ENCODE measurements around the gene SKP2.

Gene SKP2

GRCh38 chr5:36160617-36161016 is 8.7 kb downstream of the SKP2 start:
- H3K4me3 ChIP-seq (ENCODE audit: low read length) = no peak overlapping the region
- H3K9me3 ChIP-seq (ENCODE audit: insufficient read depth, low read depth, low read length) = no peaks in the 10 kb centered on the region
- peaks cover 100% of the 10 kb centered on the region for H3K36me3 ChIP-seq (ENCODE audit: insufficient read depth, low read depth, low read length)
- H3K4me1 ChIP-seq (ENCODE audit: insufficient read depth, low read length) = no peaks in the 10 kb centered on the region
- H3K27me3 ChIP-seq (ENCODE audit: insufficient read depth, low read length) = no peaks in the 10 kb centered on the region
- H3K9ac ChIP-seq (ENCODE audit: low read depth, low read length) = no peak overlapping the region
- H3K27ac ChIP-seq (ENCODE audit: low read length) = no peak overlapping the region

DNA sequence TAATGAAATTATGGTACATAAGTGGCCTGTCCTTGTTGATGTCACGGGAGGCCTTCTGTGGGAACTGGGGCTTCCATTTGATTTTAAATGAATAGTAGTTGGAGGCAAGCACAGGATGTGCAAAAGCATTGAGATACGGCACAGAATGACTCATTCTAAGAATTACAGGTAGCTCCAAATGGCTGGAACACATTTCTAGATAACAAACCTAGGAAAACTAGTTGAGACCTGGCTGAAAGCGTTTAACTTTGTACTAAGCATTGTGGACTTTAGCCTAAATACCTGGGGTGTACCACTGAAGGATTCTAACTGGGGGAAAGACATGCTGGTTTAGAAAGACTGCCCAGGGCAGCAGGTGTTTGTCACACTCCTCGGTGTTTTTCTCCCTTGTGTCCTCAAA is 9.4 kb downstream of the SKP2 start:
- Histone ChIP-seq H3K4me1 (ENCODE audit: insufficient read depth, low read length) (no peaks in the 10 kb centered on the region), H3K27me3 (ENCODE audit: insufficient read depth, low read length) (no peaks in the 10 kb centered on the region), H3K9ac (ENCODE audit: low read depth, low read length) (no peak overlapping the region), H3K27ac (ENCODE audit: low read length) (no peak overlapping the region), H3K9me3 (ENCODE audit: insufficient read depth, low read depth, low read length) (no peaks in the 10 kb centered on the region), H3K36me3 (ENCODE audit: insufficient read depth, low read depth, low read length) (peaks cover 100% of the 10 kb centered on the region), H3K4me3 (ENCODE audit: low read length) (no peak overlapping the region)

DNA sequence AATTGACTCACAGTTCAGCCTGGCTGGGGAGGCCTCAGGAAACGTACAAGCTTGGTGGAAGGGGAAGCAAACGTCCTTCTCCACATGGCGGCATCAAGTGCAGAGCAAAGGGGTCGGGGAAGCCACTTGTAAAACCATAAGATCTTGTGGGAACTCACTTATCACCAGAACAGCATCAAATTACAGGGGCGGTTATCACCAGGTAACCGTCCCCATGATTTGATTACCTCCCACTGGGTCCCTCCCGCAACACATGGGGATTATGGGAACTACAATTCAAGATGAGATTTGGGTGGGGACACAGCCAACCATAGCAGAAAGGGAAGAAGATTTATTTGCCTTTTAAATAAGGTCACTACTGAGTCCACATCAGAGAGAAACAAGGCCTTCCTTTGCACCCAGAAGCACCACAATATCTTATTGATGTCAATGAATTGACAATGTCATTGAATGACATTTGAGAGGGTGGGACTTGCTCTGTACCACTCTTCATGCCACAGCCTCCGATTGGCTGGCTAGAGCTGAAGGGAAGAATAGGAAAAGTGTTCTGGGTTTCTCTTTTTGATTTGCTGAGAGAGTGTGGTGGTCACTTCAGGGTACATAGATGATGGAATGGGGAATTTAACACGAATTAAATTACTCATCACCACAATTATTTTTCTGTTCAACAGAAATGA is 11.0 kb downstream of the SKP2 start:
- H3K36me3 ChIP-seq (ENCODE audit: insufficient read depth, low read depth, low read length) = peaks cover 100% of the 10 kb centered on the region
- H3K27me3 ChIP-seq (ENCODE audit: insufficient read depth, low read length) = no peaks in the 10 kb centered on the region
- no peak overlapping the region for H3K27ac ChIP-seq (ENCODE audit: low read length)
- H3K4me3 ChIP-seq (ENCODE audit: low read length) = no peak overlapping the region
- H3K9me3 ChIP-seq (ENCODE audit: insufficient read depth, low read depth, low read length) = no peaks in the 10 kb centered on the region
- no peaks in the 10 kb centered on the region for H3K4me1 ChIP-seq (ENCODE audit: insufficient read depth, low read length)
- no peak overlapping the region for H3K9ac ChIP-seq (ENCODE audit: low read depth, low read length)

DNA sequence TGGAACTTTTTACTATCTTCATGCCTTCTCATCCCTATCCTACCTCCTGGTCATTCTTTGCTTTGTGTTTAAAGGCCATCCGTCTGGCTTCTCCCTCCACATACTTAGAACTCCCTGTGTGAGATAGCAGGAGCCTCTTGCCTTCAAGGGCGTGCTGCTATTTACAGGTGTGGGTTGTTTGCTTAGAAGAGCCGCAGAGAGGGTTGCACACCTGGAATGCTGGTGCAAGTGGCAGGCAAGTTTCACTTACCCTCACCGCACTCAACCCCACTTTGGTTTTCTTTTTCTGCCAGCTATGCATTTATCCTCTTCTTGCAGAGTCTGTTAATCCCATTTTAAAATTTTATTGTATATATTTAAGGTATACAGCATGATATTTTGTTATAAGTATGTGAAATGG is 12.6 kb downstream of the SKP2 start:
- H3K9me3 ChIP-seq (ENCODE audit: insufficient read depth, low read depth, low read length) = no peaks in the 10 kb centered on the region
- no peaks in the 10 kb centered on the region for H3K27me3 ChIP-seq (ENCODE audit: insufficient read depth, low read length)
- H3K4me1 ChIP-seq (ENCODE audit: insufficient read depth, low read length) = no peaks in the 10 kb centered on the region
- H3K27ac ChIP-seq (ENCODE audit: low read length) = no peak overlapping the region
- no peak overlapping the region for H3K4me3 ChIP-seq (ENCODE audit: low read length)
- peaks cover 98% of the 10 kb centered on the region for H3K36me3 ChIP-seq (ENCODE audit: insufficient read depth, low read depth, low read length)
- no peak overlapping the region for H3K9ac ChIP-seq (ENCODE audit: low read depth, low read length)

GRCh38 chr5:36168737-36169136 is 16.8 kb downstream of the SKP2 start:
- H3K9me3 ChIP-seq (ENCODE audit: insufficient read depth, low read depth, low read length) = no peaks in the 10 kb centered on the region
- H3K9ac ChIP-seq (ENCODE audit: low read depth, low read length) = no peak overlapping the region
- no peak overlapping the region for H3K27ac ChIP-seq (ENCODE audit: low read length)
- H3K4me3 ChIP-seq (ENCODE audit: low read length) = no peak overlapping the region
- H3K36me3 ChIP-seq (ENCODE audit: insufficient read depth, low read depth, low read length) = peaks cover 98% of the 10 kb centered on the region
- no peaks in the 10 kb centered on the region for H3K4me1 ChIP-seq (ENCODE audit: insufficient read depth, low read length)
- H3K27me3 ChIP-seq (ENCODE audit: insufficient read depth, low read length) = no peaks in the 10 kb centered on the region

DNA sequence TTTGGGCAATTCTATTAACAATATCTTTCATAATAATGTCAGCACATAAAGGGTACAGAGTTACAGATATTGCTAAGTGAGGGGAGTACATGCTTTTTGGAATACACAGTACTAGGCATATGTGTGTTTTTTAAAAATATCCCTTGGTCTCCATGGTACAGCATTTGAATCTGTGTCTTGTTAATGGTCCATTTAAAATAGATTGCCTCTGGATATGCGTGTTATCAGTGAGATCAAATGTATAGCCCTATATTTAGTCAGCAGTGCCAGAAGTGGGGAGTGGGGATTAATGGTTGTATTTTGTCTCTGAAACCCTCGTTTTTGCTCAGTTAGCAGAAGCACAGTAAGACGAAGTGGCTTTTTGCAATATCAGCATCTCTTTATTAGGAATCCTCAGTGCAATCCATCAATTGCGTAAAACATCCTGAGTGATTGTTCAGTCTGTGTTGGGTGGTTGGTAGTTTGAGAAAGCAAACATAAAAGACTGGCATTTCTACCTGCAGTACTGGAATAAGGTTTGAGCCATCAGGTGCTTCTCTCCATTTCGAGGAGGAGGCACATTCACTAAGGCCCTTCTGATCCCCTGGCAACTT is 19.0 kb downstream of the SKP2 start:
- Histone ChIP-seq H3K36me3 (ENCODE audit: insufficient read depth, low read depth, low read length) (peaks cover 98% of the 10 kb centered on the region), H3K9me3 (ENCODE audit: insufficient read depth, low read depth, low read length) (no peaks in the 10 kb centered on the region), H3K4me1 (ENCODE audit: insufficient read depth, low read length) (no peaks in the 10 kb centered on the region)

GRCh38 chr5:36172599-36172998 is 20.7 kb downstream of the SKP2 start:
- no peak overlapping the region for H3K27ac ChIP-seq (ENCODE audit: low read length)
- no peaks in the 10 kb centered on the region for H3K9me3 ChIP-seq (ENCODE audit: insufficient read depth, low read depth, low read length)
- no peak overlapping the region for H3K4me3 ChIP-seq (ENCODE audit: low read length)
- no peaks in the 10 kb centered on the region for H3K4me1 ChIP-seq (ENCODE audit: insufficient read depth, low read length)
- no peak overlapping the region for H3K9ac ChIP-seq (ENCODE audit: low read depth, low read length)
- H3K27me3 ChIP-seq (ENCODE audit: insufficient read depth, low read length) = no peaks in the 10 kb centered on the region
- H3K36me3 ChIP-seq (ENCODE audit: insufficient read depth, low read depth, low read length) = peaks cover 95% of the 10 kb centered on the region

More for the DNA sequence above, 19.0 kb downstream of the SKP2 start:
- no peaks in the 10 kb centered on the region for H3K27me3 ChIP-seq (ENCODE audit: insufficient read depth, low read length)
- H3K9ac ChIP-seq (ENCODE audit: low read depth, low read length) = no peak overlapping the region
- no peak overlapping the region for H3K27ac ChIP-seq (ENCODE audit: low read length)
- no peak overlapping the region for H3K4me3 ChIP-seq (ENCODE audit: low read length)

DNA sequence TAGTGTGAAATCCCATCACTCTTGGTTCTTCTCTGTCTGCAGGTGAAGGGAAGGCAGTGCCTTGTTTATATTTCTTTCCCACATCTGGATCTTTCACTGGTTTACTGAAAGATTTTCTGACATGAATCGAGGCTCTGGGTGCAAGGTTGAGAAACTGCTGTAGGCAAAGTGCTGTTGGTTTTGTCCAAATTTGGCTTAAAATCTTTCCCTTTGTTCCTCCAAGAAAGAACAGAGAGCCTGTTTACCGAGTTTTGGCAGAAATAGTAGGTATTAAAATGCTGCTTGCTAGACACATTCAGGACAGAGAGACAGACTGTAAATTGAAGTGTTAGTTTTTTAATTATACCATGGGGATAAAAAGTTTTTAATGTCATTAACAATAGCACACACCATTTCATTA is 21.5 kb downstream of the SKP2 start:
- Histone ChIP-seq H3K4me3 (ENCODE audit: low read length) (no peak overlapping the region), H3K9me3 (ENCODE audit: insufficient read depth, low read depth, low read length) (no peaks in the 10 kb centered on the region), H3K9ac (ENCODE audit: low read depth, low read length) (no peak overlapping the region), H3K36me3 (ENCODE audit: insufficient read depth, low read depth, low read length) (peaks cover 95% of the 10 kb centered on the region), H3K4me1 (ENCODE audit: insufficient read depth, low read length) (no peaks in the 10 kb centered on the region), H3K27ac (ENCODE audit: low read length) (no peak overlapping the region), H3K27me3 (ENCODE audit: insufficient read depth, low read length) (no peaks in the 10 kb centered on the region)

DNA sequence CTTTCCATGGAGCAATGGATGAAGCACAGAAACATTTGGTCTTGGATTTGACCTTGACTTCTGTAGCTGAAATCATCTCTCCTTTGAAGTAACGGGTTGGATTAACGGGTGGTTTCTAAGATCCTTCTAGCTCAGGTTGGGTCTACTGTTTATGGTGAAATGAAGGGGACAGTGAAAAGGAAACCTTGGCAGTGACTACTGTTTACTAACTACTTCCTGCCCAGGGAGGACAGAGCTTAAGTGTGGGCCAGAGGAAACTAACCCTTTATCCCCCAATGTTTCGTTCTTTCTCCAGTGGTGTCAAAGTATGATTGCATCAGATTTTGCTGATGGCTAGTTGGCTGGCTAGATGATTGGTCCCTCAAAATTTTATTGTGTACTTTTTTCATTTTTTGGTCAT is 22.2 kb downstream of the SKP2 start:
- H3K27me3 ChIP-seq (ENCODE audit: insufficient read depth, low read length) = no peaks in the 10 kb centered on the region
- no peak overlapping the region for H3K27ac ChIP-seq (ENCODE audit: low read length)
- no peaks in the 10 kb centered on the region for H3K9me3 ChIP-seq (ENCODE audit: insufficient read depth, low read depth, low read length)
- H3K9ac ChIP-seq (ENCODE audit: low read depth, low read length) = no peak overlapping the region
- H3K4me1 ChIP-seq (ENCODE audit: insufficient read depth, low read length) = no peaks in the 10 kb centered on the region
- H3K36me3 ChIP-seq (ENCODE audit: insufficient read depth, low read depth, low read length) = peaks cover 96% of the 10 kb centered on the region
- no peak overlapping the region for H3K4me3 ChIP-seq (ENCODE audit: low read length)

- Histone ChIP-seq H3K27ac (ENCODE audit: low read length) (no peak overlapping the region), H3K9ac (ENCODE audit: low read depth, low read length) (no peak overlapping the region), H3K36me3 (ENCODE audit: insufficient read depth, low read depth, low read length) (peaks cover 97% of the 10 kb centered on the region), H3K4me3 (ENCODE audit: low read length) (no peak overlapping the region), H3K27me3 (ENCODE audit: insufficient read depth, low read length) (no peaks in the 10 kb centered on the region), H3K4me1 (ENCODE audit: insufficient read depth, low read length) (no peaks in the 10 kb centered on the region), H3K9me3 (ENCODE audit: insufficient read depth, low read depth, low read length) (no peaks in the 10 kb centered on the region)
These were observed 23.1 kb downstream of the SKP2 start for GRCh38 chr5:36175043-36175442.

DNA sequence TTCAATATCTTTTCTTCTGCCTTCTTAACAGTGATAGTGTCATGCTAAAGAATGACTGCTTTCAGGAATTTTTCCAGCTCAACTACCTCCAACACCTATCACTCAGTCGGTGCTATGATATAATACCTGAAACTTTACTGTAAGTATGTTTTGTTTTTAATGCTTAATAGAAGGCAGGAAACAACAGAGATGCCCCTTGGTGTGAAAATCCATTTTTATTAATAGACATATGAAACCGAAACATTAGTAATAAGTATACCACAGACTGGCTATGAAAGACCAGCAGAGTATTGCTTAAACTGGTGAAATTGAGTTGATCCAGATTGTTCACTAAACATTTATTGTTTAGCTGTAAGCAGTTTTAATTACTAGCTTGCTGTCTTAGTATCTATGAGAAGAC is 25.2 kb downstream of the SKP2 start:
- H3K9ac ChIP-seq (ENCODE audit: low read depth, low read length) = no peak overlapping the region

GRCh38 chr5:36177715-36178523 is 26.0 kb downstream of the SKP2 start:
- no peaks in the 10 kb centered on the region for H3K4me1 ChIP-seq (ENCODE audit: insufficient read depth, low read length)
- peaks cover 97% of the 10 kb centered on the region for H3K36me3 ChIP-seq (ENCODE audit: insufficient read depth, low read depth, low read length)
- H3K9ac ChIP-seq (ENCODE audit: low read depth, low read length) = no peak overlapping the region
- no peak overlapping the region for H3K4me3 ChIP-seq (ENCODE audit: low read length)
- no peaks in the 10 kb centered on the region for H3K27me3 ChIP-seq (ENCODE audit: insufficient read depth, low read length)
- H3K9me3 ChIP-seq (ENCODE audit: insufficient read depth, low read depth, low read length) = no peaks in the 10 kb centered on the region
- no peak overlapping the region for H3K27ac ChIP-seq (ENCODE audit: low read length)

More for the DNA sequence above, 25.2 kb downstream of the SKP2 start:
- no peak overlapping the region for H3K4me3 ChIP-seq (ENCODE audit: low read length)
- no peak overlapping the region for H3K27ac ChIP-seq (ENCODE audit: low read length)
- H3K4me1 ChIP-seq (ENCODE audit: insufficient read depth, low read length) = no peaks in the 10 kb centered on the region
- no peaks in the 10 kb centered on the region for H3K9me3 ChIP-seq (ENCODE audit: insufficient read depth, low read depth, low read length)
- peaks cover 97% of the 10 kb centered on the region for H3K36me3 ChIP-seq (ENCODE audit: insufficient read depth, low read depth, low read length)
- H3K27me3 ChIP-seq (ENCODE audit: insufficient read depth, low read length) = no peaks in the 10 kb centered on the region

Data from iPS-20b (cell line).